DOHH2 (cell line): ENCODE data around the gene DHODH.

Experiments
- CTCF ChIP-seq: fragments of 200-600 bp; sonication (generic); IDR thresholded peaks from one replicate; pipeline ENCODE4 v1.5.1; 2014; ENCODE audit warnings: antibody characterized with exemption, mild to moderate bottlenecking, low read depth, low read length; ENCODE audit not compliant: poor library complexity, severe bottlenecking
- EZH2phosphoT487 ChIP-seq: fragments of 200-600 bp; sonication (generic); IDR thresholded peaks from 2 replicates; pipeline ENCODE4 v1.6.1; 2017; ENCODE audit warnings: borderline replicate concordance, mild to moderate bottlenecking, antibody characterized with exemption, low read length, moderate library complexity, mixed read lengths

GRCh38 chr16:72029567-72030271 lies 21.2 kb downstream of the DHODH start:
- TF ChIP-seq CTCF, result no peak
- no peak for TF ChIP-seq EZH2phosphoT487
